DMS53 treated with DMSO at 0.1 percent for 48 hours (cell line): ENCODE results near the gene MYO1C.
"Not testable (repeated sequence)": the region's sequence is repeated elsewhere in the genome, so short reads cannot be mapped to it uniquely, and the experiment has no call there.

Experiments
- DNase-seq: peaks from one replicate; lab custom pipeline; 2025; ENCODE audit not compliant: unreplicated experiment; lab: John Stamatoyannopoulos, UW

MYO1C gene

DNA sequence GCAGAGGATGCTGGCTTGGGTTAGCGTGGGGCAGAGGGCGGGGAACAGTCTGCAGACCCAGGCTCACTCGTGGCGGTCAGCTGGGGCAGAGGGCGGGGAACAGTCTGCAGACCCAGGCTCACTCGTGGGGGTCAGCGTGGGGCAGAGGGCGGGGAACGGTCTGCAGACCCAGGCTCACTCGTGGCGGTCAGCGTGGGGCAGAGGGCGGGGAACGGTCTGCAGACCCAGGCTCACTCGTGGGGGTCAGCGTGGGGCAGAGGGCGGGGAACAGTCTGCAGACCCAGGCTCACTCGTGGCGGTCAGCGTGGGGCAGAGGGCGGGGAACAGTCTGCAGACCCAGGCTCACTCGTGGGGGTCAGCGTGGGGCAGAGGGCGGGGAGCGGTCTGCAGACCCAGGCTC lies 16.2 kb upstream of the MYO1C start:
- DNase-seq = not testable (repeated sequence)

- DNase-seq = no peak
Observed at GRCh38 chr17:1506649-1507267, 14.3 kb upstream of the MYO1C start.

- no peak for DNase-seq
Observed at GRCh38 chr17:1505586-1505985, 13.1 kb upstream of the MYO1C start.

GRCh38 chr17:1504866-1505265 lies 12.4 kb upstream of the MYO1C start:
- DNase-seq = no peak

- DNase-seq = no peak
Observed at GRCh38 chr17:1503699-1504098, 11.2 kb upstream of the MYO1C start.

GRCh38 chr17:1498869-1499268 lies 6.4 kb upstream of the MYO1C start:
- no peak for DNase-seq

GRCh38 chr17:1498233-1498632 lies 5.7 kb upstream of the MYO1C start:
- DNase-seq = no peak

DNA sequence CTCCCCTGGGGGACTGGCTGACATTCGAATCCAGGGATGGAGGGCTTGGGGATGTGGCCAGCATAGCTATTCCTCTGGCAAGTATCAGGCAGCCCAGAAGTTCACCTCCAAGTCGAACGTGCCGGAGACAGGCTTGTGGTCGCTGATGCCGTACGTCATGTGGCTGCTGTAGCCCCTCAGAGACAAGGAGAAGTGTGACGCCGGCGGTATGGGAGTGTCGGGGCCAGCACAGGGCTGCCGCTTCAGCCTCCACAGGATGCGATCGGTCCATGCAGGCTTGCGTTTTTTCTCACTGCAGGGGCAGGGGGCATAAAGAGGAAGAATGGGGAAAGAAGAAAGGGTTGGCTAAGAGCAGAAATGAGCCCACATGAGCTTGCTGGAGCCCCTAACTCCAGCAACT lies 5.3 kb upstream of the MYO1C start:
- DNase-seq = no peak

GRCh38 chr17:1496869-1497268 lies 4.4 kb upstream of the MYO1C start:
- no peak for DNase-seq

DNA sequence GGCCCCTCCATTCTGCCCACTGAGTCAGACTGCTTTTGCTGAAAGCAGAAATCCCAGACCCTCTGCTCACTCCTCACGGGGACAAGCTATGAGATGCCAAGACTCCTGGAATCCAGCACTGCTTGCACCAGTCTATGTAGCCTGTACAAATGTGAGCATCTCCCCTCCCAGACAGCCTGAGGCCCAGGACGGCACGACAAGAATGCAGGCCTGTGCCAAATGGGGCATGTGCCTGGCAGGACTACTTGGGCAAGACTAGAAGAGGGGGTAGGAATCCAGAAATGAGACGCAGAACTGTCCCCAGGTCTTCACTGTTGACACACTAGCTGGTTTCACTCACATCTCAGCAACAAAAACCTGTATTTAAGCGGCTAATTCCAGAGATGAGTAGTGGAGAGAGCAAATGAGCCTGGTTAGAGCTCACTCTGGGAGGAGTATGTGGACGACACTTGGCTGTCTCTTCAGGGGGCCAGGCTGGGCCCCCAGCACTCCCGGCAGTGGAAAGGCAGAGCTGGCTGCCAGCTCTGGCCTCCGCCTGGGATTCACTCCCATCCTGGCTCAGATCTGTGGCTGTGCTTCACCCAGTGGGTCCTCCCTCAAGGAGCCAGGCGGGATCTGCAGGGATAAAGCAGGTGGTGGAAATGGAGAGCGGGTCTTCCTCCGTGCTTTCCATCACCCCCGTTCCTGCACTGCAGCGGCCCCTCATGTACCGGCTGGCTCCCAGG lies 2.9 kb upstream of the MYO1C start:
- no peak for DNase-seq

DNA sequence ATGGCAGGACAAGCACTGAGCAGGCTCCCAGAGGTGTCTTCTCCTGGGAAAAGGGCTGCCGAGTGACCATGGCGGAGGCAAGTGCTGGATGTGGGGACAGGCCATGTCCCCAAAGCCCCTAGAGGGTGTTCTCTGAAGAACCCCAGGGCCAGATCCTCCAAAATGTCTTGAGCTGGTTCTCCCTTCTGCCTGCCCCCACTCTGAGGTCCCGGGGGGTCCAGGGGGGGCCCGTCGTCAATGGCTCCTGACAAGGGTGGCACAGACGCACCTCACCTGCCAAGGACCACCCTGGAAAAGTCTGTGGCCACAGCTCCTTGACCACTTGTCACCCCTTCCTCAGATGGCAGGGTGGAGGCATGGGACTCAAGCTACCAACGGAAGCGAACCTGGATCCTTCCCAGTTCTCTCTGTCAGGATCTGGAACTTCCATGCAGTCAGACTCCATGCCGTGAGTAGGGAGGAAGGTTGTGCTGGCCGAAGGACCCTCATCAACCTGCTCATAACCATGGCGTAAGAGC lies 2.3 kb upstream of the MYO1C start:
- no peak for DNase-seq

- no peak for DNase-seq
Observed at GRCh38 chr17:1494203-1494602, 1.7 kb upstream of the MYO1C start.

DNA sequence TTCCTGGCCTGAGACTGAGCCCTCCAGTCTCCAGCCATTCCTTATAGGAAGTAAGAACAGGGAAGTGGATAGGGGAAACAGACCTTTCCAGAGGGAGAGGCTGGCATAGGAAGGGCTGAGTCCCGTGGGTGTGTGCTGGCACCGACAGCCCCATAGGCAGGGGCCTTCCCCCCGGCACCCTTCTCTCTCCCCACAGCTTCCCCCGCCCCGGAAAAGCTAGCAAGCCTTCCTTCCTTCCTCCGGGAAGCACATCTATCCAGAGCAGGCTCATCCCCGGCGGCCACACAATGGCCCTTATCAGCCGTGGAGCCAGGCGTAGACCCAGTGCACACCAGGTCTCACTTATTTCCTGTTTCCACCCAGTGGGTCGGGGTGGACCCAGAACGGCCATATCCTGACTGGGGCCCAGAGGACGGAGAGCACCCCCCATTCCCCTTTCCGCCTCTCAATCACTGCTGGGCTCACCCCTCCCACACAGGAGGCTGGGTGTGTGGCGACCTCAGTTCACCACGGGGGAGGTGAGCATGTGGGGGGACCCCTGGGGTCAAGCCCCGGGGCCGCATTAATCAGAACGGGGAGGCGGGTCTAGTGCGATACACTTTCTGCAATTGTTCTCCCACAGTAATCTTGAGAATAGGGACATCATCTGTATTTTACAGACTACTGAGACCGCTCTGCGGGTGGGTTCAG lies 950 bp upstream of the MYO1C start:
- no peak for DNase-seq

- no peak for DNase-seq
Observed at GRCh38 chr17:1491443-1492248, 840 bp downstream of the MYO1C start.

GRCh38 chr17:1490643-1491442 lies 1.6 kb downstream of the MYO1C start:
- DNase-seq = no peak

GRCh38 chr17:1488826-1489270 lies 3.6 kb downstream of the MYO1C start:
- no peak for DNase-seq

DNA sequence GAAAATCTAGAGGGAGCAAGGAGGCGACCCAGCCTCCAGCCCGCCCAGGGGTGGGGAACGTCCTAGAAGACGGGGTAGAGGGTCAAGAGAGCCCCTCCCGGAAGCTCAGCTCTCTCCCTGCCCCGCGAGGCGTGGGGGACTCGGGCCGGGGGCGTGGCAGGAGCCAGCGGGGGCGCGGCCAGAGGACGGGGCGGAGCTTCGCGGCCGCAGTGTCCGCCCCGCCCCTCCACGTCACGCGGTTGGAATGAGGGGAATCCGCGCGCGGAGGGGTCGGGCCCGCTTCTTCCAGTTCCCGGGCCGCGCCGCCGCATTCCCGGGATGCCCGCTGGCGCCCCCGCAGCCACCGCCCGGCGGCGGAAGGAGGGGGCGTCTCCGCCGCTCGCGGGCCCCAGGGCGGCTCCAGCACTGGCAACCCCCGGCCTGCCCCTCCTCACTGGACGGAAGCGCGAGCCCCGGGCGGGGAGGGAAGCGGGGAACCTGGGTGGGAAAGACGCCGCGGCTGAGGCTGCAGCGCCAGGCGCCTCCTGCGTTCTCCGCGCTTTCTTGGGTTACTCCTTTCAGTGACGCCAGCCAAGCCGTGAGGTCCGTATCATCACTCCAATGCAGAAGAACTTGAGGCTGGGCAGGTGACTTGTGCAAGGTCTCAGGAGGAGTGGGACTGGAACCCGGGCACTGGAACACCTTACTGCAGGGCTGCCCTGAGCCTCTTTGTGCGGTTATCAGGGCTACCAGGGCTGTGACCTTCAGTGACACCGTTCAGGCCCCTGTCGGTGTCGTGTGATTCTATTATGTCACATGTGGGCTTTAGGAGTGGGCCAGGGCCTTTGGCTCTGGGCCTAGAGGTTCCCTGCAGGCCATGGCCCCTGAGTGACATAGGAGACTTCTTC lies 4.3 kb downstream of the MYO1C start:
- DNase-seq = no peak

- DNase-seq = peak; percentile 33
Observed at GRCh38 chr17:1486802-1487695, 5.4 kb downstream of the MYO1C start.
